Activated T-helper 1 cell treated with anti-CD3 and anti-CD28 coated beads, Interleukin-12 subunit alpha, Interleukin-12 subunit beta, Interleukin-2, Interleukin-4 antibody, amounts not matched to agents 30 ng/mL and 10 ng/mL and 1 ng/mL, durations not matched to agents 14 hours and 24 hours and 36 hours (primary cell): Measurements from ENCODE around the gene MAMDC2. TPM values are rescaled to one million over a fixed set of nuclear protein-coding genes. Genes with fewer than 3 reads are reported as not detected.
"Not testable (repeated sequence)": the region's sequence is repeated elsewhere in the genome, so short reads cannot be mapped to it uniquely, and the experiment has no call there.

Source experiments
- DNase-seq: peaks from one replicate; pipeline ENCODE4 v3.0.0; 2021; ENCODE audit warnings: low spot score
- H3K27ac Mint-ChIP-seq: one replicate; pipeline ENCODE4 v1.8.0; 2021; ENCODE audit warnings: mild to moderate bottlenecking, mixed read lengths
- H3K27me3 Mint-ChIP-seq: one replicate; pipeline ENCODE4 v1.8.0; 2022; ENCODE audit warnings: mild to moderate bottlenecking, moderate library complexity, mixed read lengths; ENCODE audit not compliant: insufficient read depth
- H3K36me3 Mint-ChIP-seq: one replicate; pipeline ENCODE4 v1.8.0; 2021; ENCODE audit warnings: low read depth, mixed read lengths
- H3K4me1 Mint-ChIP-seq: one replicate; pipeline ENCODE4 v1.8.0; 2021; ENCODE audit warnings: low read depth, mixed read lengths
- H3K4me3 Mint-ChIP-seq: one replicate; pipeline ENCODE4 v1.8.0; 2021; ENCODE audit warnings: mild to moderate bottlenecking, moderate library complexity, mixed read lengths
- H3K9me3 Mint-ChIP-seq: one replicate; pipeline ENCODE4 v1.8.0; 2021; ENCODE audit warnings: mixed read lengths
- intact Hi-C: fragments of 100-400 bp; cut with micrococcal nuclease; formaldehyde crosslinking; loops from one replicate; pipeline ENCODE4 v1.15.1; 2024
- total RNA-seq: library from RNA; stranded (reverse); gene quantifications from 2 replicates; pipeline ENCODE4 v1.2.3, GENCODE V29; 2022

The MAMDC2 gene
- total RNA-seq, 1 donor from 2014 or later: not detected

- DNase-seq: no peak
- no peaks in the 10 kb centered on the region for H3K4me1 Mint-ChIP-seq
- H3K27ac Mint-ChIP-seq: no peak overlapping the region
- intact Hi-C loops: no loop called here
- no peaks in the 10 kb centered on the region for H3K9me3 Mint-ChIP-seq
- H3K36me3 Mint-ChIP-seq: no peaks in the 10 kb centered on the region
- no peaks in the 10 kb centered on the region for H3K27me3 Mint-ChIP-seq
- H3K4me3 Mint-ChIP-seq: no peak overlapping the region
These were observed 126.6 kb downstream of the MAMDC2 start for GRCh38 chr9:70170151-70170790.

- Mint-ChIP-seq H3K36me3 (no peaks in the 10 kb centered on the region), H3K27ac (no peak overlapping the region), H3K4me3 (no peak overlapping the region), H3K27me3 (no peaks in the 10 kb centered on the region), H3K4me1 (no peaks in the 10 kb centered on the region), H3K9me3 (no peaks in the 10 kb centered on the region)
- intact Hi-C loops: no loop called here
- DNase-seq: no peak
These were observed 128.9 kb downstream of the MAMDC2 start for GRCh38 chr9:70172532-70172931.

- H3K27ac Mint-ChIP-seq: no peak overlapping the region
These were observed 133.5 kb downstream of the MAMDC2 start for GRCh38 chr9:70177121-70177520.

GRCh38 chr9:70192707-70193106, 149.1 kb downstream of the MAMDC2 start:
- DNase-seq: no peak
- intact Hi-C loops: no loop called here
- Mint-ChIP-seq H3K27me3 (peaks cover 4% of the 10 kb centered on the region), H3K27ac (no peak overlapping the region), H3K4me3 (no peak overlapping the region), H3K36me3 (no peaks in the 10 kb centered on the region), H3K4me1 (no peaks in the 10 kb centered on the region), H3K9me3 (no peaks in the 10 kb centered on the region)

More at GRCh38 chr9:70177121-70177520, 133.5 kb downstream of the MAMDC2 start:
- Mint-ChIP-seq H3K36me3 (no peaks in the 10 kb centered on the region), H3K4me1 (no peaks in the 10 kb centered on the region), H3K27me3 (no peaks in the 10 kb centered on the region), H3K9me3 (no peaks in the 10 kb centered on the region), H3K4me3 (no peak overlapping the region)
- intact Hi-C loops: no loop called here
- no peak for DNase-seq

- no peaks in the 10 kb centered on the region for H3K36me3 Mint-ChIP-seq
- no peaks in the 10 kb centered on the region for H3K9me3 Mint-ChIP-seq
- H3K27ac Mint-ChIP-seq: no peak overlapping the region
- intact Hi-C loops: no loop called here
- no peak overlapping the region for H3K4me3 Mint-ChIP-seq
- H3K4me1 Mint-ChIP-seq: no peaks in the 10 kb centered on the region
- H3K27me3 Mint-ChIP-seq: peaks cover 4% of the 10 kb centered on the region
- DNase-seq: no peak
These were observed 151.8 kb downstream of the MAMDC2 start for GRCh38 chr9:70195456-70195855.

- Mint-ChIP-seq H3K27ac (no peak overlapping the region), H3K9me3 (no peaks in the 10 kb centered on the region), H3K4me3 (no peak overlapping the region), H3K4me1 (no peaks in the 10 kb centered on the region), H3K27me3 (peaks cover 4% of the 10 kb centered on the region), H3K36me3 (no peaks in the 10 kb centered on the region)
- DNase-seq: no peak
- intact Hi-C loops: no loop called here
These were observed 153.8 kb downstream of the MAMDC2 start for GRCh38 chr9:70197216-70198044.

GRCh38 chr9:70204743-70205142, 161.1 kb downstream of the MAMDC2 start:
- H3K4me3 Mint-ChIP-seq, H3K4me1 Mint-ChIP-seq, intact Hi-C loops, H3K27me3 Mint-ChIP-seq, H3K36me3 Mint-ChIP-seq, DNase-seq, H3K9me3 Mint-ChIP-seq, H3K27ac Mint-ChIP-seq: not testable (repeated sequence)

- H3K36me3 Mint-ChIP-seq: no peaks in the 10 kb centered on the region
- no peak overlapping the region for H3K27ac Mint-ChIP-seq
- intact Hi-C loops: no loop called here
- no peak for DNase-seq
- H3K9me3 Mint-ChIP-seq: peaks cover 11% of the 10 kb centered on the region
- no peaks in the 10 kb centered on the region for H3K27me3 Mint-ChIP-seq
- H3K4me3 Mint-ChIP-seq: no peak overlapping the region
- H3K4me1 Mint-ChIP-seq: no peaks in the 10 kb centered on the region
These were observed 161.8 kb downstream of the MAMDC2 start for GRCh38 chr9:70205366-70206020.

- intact Hi-C loops: no loop called here
- H3K27ac Mint-ChIP-seq: no peak overlapping the region
- peaks cover 4% of the 10 kb centered on the region for H3K9me3 Mint-ChIP-seq
- H3K27me3 Mint-ChIP-seq: no peaks in the 10 kb centered on the region
- no peaks in the 10 kb centered on the region for H3K4me1 Mint-ChIP-seq
- no peak overlapping the region for H3K4me3 Mint-ChIP-seq
- no peaks in the 10 kb centered on the region for H3K36me3 Mint-ChIP-seq
- DNase-seq: no peak
These were observed 173.4 kb downstream of the MAMDC2 start for GRCh38 chr9:70217029-70217428.

- no peaks in the 10 kb centered on the region for H3K36me3 Mint-ChIP-seq
- no peak for DNase-seq
- no peaks in the 10 kb centered on the region for H3K9me3 Mint-ChIP-seq
- no peaks in the 10 kb centered on the region for H3K27me3 Mint-ChIP-seq
- no peak overlapping the region for H3K27ac Mint-ChIP-seq
- no peak overlapping the region for H3K4me3 Mint-ChIP-seq
- H3K4me1 Mint-ChIP-seq: no peaks in the 10 kb centered on the region
- intact Hi-C loops: no loop called here
These were observed 175.1 kb downstream of the MAMDC2 start for GRCh38 chr9:70218767-70219166.

- no peak overlapping the region for H3K27ac Mint-ChIP-seq
- no peaks in the 10 kb centered on the region for H3K27me3 Mint-ChIP-seq
- H3K4me3 Mint-ChIP-seq: no peak overlapping the region
- no peaks in the 10 kb centered on the region for H3K9me3 Mint-ChIP-seq
- no peaks in the 10 kb centered on the region for H3K36me3 Mint-ChIP-seq
- intact Hi-C loops: loop anchor here (10.0 kb wide), 1 partner anchor 245 kb away; no protein-coding TSS in a partner anchor
- H3K4me1 Mint-ChIP-seq: no peaks in the 10 kb centered on the region
- no peak for DNase-seq
These were observed 176.6 kb downstream of the MAMDC2 start for GRCh38 chr9:70220216-70220615.

- no peaks in the 10 kb centered on the region for H3K27me3 Mint-ChIP-seq
- no peaks in the 10 kb centered on the region for H3K4me1 Mint-ChIP-seq
- intact Hi-C loops: loop anchor here (10.0 kb wide), 1 partner anchor 248 kb away; no protein-coding TSS in a partner anchor
- H3K9me3 Mint-ChIP-seq: no peaks in the 10 kb centered on the region
- no peaks in the 10 kb centered on the region for H3K36me3 Mint-ChIP-seq
- H3K27ac Mint-ChIP-seq: no peak overlapping the region
- no peak for DNase-seq
- no peak overlapping the region for H3K4me3 Mint-ChIP-seq
These were observed 178.7 kb downstream of the MAMDC2 start for GRCh38 chr9:70222354-70222753.

GRCh38 chr9:70228118-70228517, 184.5 kb downstream of the MAMDC2 start:
- DNase-seq: no peak
- H3K9me3 Mint-ChIP-seq: no peaks in the 10 kb centered on the region
- H3K27me3 Mint-ChIP-seq: peaks cover 3% of the 10 kb centered on the region
- no peaks in the 10 kb centered on the region for H3K36me3 Mint-ChIP-seq
- H3K4me3 Mint-ChIP-seq: no peak overlapping the region
- no peak overlapping the region for H3K27ac Mint-ChIP-seq
- intact Hi-C loops: loop anchor here (10.0 kb wide), 1 partner anchor 253 kb away; no protein-coding TSS in a partner anchor
- no peaks in the 10 kb centered on the region for H3K4me1 Mint-ChIP-seq
